Myometrial cell (primary cell): ENCODE results near the gene RPS26. TPM values are rescaled to one million over a fixed set of nuclear protein-coding genes. Genes with fewer than 3 reads are reported as not detected.

Source experiments
- total RNA-seq: library from RNA; depleted of rRNA; stranded (reverse); fragments of >200 nt; gene quantifications from 2 replicates; pipeline ENCODE4 v1.2.3, GENCODE V29; 2015

Gene RPS26
- 1,394 and 2,798 TPM in 2 replicates for total RNA-seq

DNA sequence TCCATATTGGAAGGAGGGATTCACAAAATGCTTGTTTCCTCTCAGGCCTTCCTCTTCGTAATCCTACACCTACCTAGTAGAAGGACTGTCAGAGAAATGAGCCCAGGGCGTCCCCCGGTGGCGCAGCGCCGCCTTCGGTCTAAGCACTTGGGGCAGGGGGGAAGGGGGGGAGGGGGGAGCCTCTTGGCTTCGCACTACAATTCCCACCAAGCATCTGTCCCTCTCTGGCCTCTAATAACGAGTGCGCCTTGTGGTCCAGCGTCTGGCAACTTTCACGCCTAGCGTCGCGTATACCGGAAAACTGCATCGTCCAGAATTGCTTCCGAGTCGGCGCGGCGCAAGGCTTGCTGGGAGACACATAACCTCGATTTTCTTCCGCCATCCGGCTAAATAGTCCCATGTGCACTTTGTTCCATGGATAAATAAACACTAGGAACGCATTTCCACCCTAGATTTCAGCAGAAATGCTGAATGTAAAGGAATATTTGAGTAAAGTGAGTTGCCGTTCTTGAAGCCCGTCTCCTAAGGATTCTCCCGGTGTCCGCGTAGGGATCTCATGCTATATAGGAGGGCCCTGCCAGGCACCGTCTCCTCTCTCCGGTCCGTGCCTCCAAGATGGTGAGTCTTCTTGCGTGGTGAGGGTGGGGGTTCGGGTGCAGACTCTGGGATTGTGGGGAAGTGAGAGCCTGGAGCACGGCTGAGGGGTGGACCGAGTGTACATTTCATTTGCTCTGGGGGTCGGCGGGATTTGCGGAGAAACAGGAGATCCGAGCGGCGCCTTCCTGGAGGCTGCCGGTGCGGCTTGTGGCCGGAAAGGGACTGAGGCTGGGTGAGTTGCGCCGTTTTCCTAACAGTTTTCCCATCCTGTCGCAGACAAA is at the start of gene RPS26:
TSS of gene RPS26 (plus strand) at position 367 of the 878 bp plus-strand sequence. CDS start at position 616, 249 bp downstream.

DNA sequence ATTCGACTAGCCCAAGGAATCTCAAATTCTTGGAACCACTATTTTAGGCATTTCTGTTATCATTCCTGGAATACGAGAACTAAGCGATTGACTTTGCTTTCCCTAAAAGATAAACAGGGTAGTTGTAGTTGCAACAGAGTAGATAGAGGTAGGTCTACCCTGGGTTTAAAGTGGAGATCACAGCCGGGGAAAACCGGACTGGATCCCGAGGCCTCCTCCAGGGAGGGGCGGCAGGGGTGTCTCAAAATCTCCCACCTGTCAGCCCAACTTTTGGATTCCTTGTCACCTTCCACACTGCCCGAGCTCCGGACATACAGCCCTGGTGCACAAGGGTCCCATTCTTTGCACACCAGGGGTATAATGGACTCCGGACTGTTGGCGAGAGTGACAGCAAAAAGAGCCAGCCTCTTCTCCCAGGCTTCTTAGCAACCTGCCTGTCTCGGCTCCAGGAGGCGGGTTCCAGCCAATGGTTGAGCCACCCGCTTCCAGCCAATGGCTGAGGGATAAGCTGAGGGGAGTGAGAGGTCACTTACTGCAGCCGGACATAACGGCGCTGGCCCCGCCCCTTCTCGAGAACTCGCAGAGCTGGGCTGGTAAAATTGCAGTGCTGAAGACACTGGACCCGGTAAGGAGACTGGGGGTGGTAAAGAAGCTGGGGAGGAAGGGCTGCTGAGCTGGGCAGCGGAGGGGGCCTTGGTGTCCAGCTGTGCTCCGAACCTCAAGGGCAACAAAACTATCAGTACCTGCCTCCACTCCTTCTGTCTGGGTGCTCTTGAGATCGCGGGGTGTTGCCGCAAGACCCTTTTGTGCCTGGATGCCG is 44.8 kb upstream of the RPS26 start, which contains the start of gene SUOX:
TSS of gene SUOX (plus strand) at position 562 of the 820 bp plus-strand sequence. CDS start 4,946 bp downstream, outside the sequence.

DNA sequence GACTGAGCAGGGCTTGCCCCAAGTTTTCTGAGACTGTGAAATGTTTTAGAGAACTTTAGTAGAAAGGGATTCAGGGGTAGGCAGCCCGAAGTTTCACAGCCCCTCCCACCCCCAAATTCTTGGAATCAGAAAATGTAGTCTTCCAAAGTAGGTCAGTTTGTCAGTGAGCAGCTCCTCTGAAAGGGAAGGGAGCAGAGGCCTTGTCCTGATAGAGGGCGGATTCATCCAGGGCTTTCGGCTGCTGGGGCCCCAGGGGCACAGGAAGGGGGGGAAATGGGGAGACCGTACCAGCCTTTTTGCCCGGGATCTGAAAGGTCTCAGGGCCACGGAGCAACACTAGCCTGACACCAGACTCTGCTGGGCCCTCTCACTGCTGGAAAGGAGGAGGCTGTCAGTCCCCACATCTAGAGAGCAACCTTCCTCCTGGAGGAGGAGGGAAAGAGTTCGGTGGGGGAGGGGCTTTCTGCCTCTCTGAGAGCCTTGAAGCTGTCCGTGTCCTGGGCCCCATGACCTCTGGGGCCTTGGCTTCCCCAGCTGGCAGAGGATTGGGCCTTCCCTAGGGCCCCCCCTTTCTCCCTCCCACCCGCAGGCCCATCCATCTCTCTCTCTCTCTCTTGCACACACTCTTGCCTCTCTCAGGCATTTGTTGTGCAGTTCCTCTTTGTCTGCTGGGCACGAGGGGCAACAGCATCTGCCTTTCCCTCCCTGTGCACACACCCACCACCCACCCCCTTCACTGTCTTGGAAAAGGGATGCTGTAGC is 21.1 kb upstream of the RPS26 start, which contains the start of gene IKZF4:
TSS of gene IKZF4 (plus strand) at position 621 of the 762 bp plus-strand sequence. CDS start 451 bp downstream, outside the sequence.

DNA sequence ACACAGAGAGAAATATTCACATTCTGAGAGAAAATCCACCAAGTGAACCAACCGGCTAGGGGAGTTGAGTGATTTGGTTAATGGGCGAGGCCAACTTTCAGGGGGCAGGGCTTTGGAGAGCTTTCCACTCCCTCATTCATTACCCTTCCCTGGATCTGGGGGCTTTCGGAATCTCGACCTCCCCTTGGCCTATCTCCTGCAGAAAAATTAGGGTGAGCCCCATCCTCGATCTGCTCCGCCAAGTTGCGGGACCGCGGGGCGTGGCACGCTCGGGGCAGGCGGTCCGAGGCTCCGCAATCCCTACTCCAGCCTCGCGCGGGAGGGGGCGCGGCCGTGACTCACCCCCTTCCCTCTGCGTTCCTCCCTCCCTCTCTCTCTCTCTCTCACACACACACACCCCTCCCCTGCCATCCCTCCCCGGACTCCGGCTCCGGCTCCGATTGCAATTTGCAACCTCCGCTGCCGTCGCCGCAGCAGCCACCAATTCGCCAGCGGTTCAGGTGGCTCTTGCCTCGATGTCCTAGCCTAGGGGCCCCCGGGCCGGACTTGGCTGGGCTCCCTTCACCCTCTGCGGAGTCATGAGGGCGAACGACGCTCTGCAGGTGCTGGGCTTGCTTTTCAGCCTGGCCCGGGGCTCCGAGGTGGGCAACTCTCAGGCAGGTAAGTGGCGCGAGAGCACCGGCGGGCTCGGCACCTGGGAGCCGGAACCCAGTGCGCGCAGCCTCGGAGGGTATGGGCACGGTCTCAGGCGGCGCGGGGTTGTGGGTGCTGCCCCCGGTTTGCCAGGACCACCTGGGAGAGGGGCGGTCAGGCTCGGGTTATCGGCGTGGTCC is 38.2 kb downstream of the RPS26 start, which contains the start of gene ERBB3:
TSS of gene ERBB3 (plus strand) at position 443 of the 833 bp plus-strand sequence. CDS start at position 579, 136 bp downstream.

Other genes starting within 250 kb of the RPS26 start
- gene SARNP, start 224.2 kb upstream of the RPS26 start, total RNA-seq = 92.3 and 122 TPM in 2 replicates
- 36.2 and 41.5 TPM in 2 replicates for gene ORMDL2, start 223.9 kb upstream of the RPS26 start, total RNA-seq
- 37.7 and 41.5 TPM in 2 replicates for gene DNAJC14, start 212.3 kb upstream of the RPS26 start, total RNA-seq
- 35.8 and 37.5 TPM in 2 replicates for gene MMP19, start 199.0 kb upstream of the RPS26 start, total RNA-seq
- gene PYM1, start 114.0 kb upstream of the RPS26 start, total RNA-seq = 46.4 and 54.8 TPM in 2 replicates
- 19.9 and 32.4 TPM in 2 replicates for gene DGKA, start 110.8 kb upstream of the RPS26 start, total RNA-seq
- gene PMEL, start 75.9 kb upstream of the RPS26 start, total RNA-seq = 0.58 and 0.71 TPM in 2 replicates
- 35.3 and 39.8 TPM in 2 replicates for gene CDK2, start 75.1 kb upstream of the RPS26 start, total RNA-seq
- 58.8 and 63.6 TPM in 2 replicates for gene RAB5B, start 67.8 kb upstream of the RPS26 start, total RNA-seq
- gene SUOX, start 44.6 kb upstream of the RPS26 start, total RNA-seq = 21.8 and 43.0 TPM in 2 replicates
- gene IKZF4, start 20.9 kb upstream of the RPS26 start, total RNA-seq = 0.89 and 2.6 TPM in 2 replicates
- 0.35 TPM in 1 of 2 replicates, not detected in the other for gene ERBB3, start 38.2 kb downstream of the RPS26 start, total RNA-seq
- gene PA2G4, start 62.6 kb downstream of the RPS26 start, total RNA-seq = 199 and 215 TPM in 2 replicates
- 2,864 and 3,592 TPM in 2 replicates for gene RPL41, start 74.7 kb downstream of the RPS26 start, total RNA-seq
- 2.6 and 4.8 TPM in 2 replicates for gene ZC3H10, start 76.3 kb downstream of the RPS26 start, total RNA-seq
- 240 and 325 TPM in 2 replicates for gene ESYT1, start 86.3 kb downstream of the RPS26 start, total RNA-seq
- 92.5 and 126 TPM in 2 replicates for gene MYL6B, start 110.7 kb downstream of the RPS26 start, total RNA-seq
- 2,877 and 3,219 TPM in 2 replicates for gene MYL6, start 116.4 kb downstream of the RPS26 start, total RNA-seq
- gene SMARCC2, start 147.6 kb downstream of the RPS26 start, total RNA-seq = 30.7 and 32.3 TPM in 2 replicates
- 102 and 109 TPM in 2 replicates for gene RNF41, start 180.0 kb downstream of the RPS26 start, total RNA-seq
- 60.1 and 75.0 TPM in 2 replicates for gene NABP2, start 182.4 kb downstream of the RPS26 start, total RNA-seq
- not detected in 2 replicates for gene SLC39A5, start 188.1 kb downstream of the RPS26 start, total RNA-seq
- 9.2 and 12.4 TPM in 2 replicates for gene ANKRD52, start 216.5 kb downstream of the RPS26 start, total RNA-seq
- 7.4 and 13.5 TPM in 2 replicates for gene COQ10A, start 225.0 kb downstream of the RPS26 start, total RNA-seq